GM19463 (cell line): Measurements from ENCODE around the gene SYNJ1.
"Not testable (repeated sequence)": the region's sequence is repeated elsewhere in the genome, so short reads cannot be mapped to it uniquely, and the experiment has no call there.

ENCODE experiments used
- ATAC-seq: cut with Tn5 transposase; IDR thresholded peaks from one replicate; pipeline ENCODE4 v1.9.1; 2021; ENCODE audit warnings: mild to moderate bottlenecking, moderate library complexity; ENCODE audit not compliant: unreplicated experiment

The SYNJ1 gene

DNA sequence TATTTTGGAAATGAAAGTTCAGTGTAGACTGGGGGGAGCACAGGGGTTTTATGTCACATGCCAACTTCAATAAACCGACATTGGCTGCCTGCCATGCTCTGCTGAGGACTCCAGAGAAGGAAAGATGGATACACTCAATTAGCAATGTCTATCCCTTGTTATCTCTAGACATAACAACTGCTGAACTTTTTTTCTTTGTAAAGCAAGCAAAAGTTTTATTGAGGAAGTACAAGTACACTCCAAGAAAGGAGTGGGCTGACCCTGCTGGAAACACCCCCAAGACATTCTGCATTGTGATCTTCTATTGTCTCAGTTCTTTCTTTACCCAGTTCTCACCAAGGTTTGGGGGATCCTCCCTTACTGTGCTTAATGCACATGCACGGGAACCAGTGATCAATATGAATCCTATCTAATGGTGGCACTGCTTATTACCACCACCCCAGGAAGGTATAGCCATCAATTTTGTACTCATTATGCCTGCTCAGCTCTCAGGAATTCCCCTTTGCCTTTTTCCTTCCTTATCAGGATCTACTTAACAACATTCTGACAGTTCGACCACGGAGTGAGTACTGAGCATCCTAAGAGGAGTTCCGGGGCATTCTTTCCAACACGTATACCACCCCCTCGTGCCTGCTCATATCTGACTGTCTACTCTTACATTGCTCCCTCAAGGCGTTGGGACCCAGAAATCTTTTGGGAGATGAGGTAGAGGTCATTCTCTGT lies 28.7 kb downstream of the SYNJ1 start:
- ATAC-seq = no peak

DNA sequence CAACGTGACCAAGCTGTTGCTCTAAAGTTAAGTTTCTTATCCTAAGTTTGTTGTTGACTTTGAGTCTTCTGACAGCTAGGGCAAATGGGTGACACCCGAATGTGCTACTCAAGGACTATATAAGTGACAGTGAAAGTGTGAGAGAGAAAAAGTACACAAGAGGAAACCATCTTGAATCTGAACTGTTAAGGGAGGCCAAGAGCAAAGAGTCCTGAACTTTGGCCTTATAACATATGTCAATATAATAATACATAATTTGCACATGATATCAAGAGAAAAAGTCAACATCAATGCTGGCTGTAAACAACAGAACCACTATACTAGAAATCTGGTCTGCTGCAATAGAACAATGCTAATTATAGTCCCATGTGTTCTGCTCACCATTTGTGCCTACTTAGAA lies 29.5 kb downstream of the SYNJ1 start:
- ATAC-seq = no peak

- ATAC-seq = not testable (repeated sequence)
These were observed 32.3 kb downstream of the SYNJ1 start for GRCh38 chr21:32695482-32695881.

GRCh38 chr21:32693581-32693980 lies 34.2 kb downstream of the SYNJ1 start:
- ATAC-seq = no peak

DNA sequence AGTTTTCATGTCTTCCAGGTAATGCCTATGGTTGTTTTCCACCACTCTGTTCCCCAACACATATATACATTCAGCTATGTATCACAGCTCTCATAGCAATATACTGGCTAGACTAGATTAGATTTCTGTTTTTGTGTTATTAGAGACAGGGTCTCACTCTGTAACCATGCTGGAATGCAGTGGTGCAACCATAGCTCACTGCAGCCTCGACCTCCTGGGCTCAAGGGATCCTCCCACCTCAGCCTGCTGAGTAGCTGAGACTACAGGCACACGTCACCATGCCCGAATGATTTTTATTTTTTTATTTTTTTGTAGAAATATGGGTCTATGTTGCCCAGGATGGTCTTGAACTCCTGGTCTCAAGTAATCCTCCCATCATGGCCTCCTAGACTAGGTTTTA lies 37.7 kb downstream of the SYNJ1 start:
- no peak for ATAC-seq

GRCh38 chr21:32687643-32688345 lies 40.0 kb downstream of the SYNJ1 start:
- no peak for ATAC-seq

GRCh38 chr21:32682696-32683474 lies 44.9 kb downstream of the SYNJ1 start:
- no peak for ATAC-seq

DNA sequence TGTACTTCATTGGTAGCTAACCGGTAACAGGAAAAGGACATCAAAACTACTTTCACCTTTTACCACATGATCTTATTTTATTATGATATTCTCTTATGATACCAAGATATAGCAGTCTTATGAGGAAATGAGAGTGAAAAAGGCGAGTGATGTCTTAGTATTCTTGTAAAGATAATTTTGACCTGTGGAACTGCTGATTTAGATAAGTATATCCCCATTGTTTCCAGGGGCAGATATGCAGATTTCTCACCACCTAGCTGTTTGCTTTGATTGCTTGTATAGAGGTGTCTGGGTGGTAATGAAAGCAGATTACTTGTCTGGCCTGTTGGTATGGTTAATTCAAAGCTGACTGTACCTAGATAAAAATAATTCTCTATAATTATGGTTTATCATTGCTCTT lies 53.1 kb downstream of the SYNJ1 start:
- no peak for ATAC-seq

DNA sequence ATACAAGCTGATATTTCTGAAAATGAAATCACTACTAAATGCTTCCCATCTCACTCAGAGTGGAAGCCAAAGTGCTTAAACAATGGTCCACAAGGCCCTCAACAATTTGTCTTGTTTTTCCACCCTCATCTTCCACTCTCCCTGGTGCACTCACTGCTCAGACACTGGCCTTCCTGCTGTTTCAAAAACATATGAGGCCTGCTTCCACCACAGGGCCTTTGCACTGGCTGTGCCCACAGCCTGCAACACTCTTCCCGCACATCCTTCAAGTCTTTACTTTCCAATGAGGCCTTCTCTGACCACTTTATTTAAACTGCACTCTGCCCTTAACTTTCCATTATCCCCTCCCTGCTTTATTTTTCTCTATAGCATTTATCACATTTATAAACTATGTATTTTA lies 53.8 kb downstream of the SYNJ1 start:
- no peak for ATAC-seq

GRCh38 chr21:32666258-32666657 lies 61.6 kb downstream of the SYNJ1 start:
- no peak for ATAC-seq

GRCh38 chr21:32664095-32664494 lies 63.7 kb downstream of the SYNJ1 start:
- not testable (repeated sequence) for ATAC-seq

GRCh38 chr21:32661981-32662380 lies 65.8 kb downstream of the SYNJ1 start:
- not testable (repeated sequence) for ATAC-seq

DNA sequence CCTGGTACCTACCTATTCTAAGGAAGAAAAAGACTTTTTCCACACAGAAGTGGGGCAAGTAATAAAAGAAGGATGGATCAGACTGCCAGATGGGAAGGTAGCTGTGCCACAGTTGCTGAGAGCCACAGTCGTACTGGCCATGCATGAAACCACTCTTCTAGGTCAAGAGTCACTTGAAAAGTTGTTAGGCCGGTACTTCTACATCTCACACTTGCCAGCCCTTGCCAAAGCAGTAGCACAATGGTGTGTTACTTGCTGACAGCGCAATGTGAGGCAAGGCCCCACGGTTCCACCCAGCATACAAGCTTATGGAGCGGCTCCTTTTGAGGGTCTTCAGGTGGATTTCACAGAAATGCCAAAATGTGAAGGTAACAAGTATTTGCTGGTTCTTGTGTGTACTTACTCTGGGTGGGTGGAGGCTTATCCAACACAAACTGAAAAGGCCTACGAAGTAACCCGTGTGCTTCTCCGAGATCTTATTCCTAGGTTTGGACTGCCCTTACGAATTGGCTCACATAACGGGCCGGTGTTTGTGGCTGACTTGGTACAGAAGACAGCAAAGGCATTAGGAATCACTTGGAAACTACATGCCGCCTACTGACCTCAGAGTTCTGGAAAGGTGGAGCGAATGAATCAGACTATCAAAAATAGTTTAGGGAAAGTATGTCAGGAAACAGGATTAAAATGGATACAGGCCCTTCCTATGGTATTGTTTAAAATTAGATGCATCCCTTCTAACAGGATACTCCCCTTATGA lies 66.6 kb downstream of the SYNJ1 start:
- not testable (repeated sequence) for ATAC-seq

DNA sequence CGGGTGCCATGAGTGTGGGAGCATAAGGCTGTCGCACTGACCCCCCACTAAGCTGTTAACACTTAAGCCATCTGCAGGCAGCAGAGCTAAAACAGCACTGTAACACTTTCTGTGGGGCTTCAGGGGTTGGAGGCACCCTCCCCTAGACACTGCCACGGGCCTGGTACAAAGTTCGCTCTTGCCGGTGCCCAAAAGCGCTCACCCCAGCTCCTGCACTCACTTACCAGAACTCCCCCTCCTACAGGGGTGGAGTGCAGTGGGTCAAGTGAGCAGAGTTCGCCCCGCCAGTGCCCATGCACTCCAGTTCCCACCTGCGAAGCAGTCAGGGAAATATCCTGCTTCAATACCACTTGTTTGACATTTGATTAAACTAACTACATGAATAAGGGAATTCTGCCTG lies 69.3 kb downstream of the SYNJ1 start:
- no peak for ATAC-seq

DNA sequence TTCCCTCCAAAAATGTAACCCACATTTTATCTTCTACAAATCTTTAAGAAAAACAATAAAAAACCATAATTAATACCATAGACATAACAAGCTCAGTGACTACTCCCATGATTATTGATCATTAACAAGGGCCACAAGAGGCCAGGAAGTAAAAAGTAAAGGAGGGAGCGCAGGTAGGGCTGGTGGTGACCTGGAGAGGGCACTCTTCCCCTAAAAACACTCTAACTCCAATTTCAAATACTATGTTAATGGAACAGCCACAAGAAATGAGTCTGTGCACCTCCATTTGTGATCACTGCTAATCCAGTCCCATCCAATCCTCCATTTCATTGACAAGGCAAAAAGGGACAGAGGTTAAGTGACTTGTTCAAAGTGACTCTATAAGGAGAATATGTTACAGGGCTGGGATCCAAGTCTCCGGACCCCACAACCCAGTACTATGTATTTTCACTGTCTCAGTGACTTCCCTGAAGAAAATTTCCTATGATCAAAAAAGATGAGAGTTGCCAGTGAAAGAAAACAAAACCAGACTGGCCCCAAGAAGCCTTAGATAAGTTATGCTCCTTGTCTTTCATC lies 74.4 kb downstream of the SYNJ1 start:
- ATAC-seq = peak; percentile 60

DNA sequence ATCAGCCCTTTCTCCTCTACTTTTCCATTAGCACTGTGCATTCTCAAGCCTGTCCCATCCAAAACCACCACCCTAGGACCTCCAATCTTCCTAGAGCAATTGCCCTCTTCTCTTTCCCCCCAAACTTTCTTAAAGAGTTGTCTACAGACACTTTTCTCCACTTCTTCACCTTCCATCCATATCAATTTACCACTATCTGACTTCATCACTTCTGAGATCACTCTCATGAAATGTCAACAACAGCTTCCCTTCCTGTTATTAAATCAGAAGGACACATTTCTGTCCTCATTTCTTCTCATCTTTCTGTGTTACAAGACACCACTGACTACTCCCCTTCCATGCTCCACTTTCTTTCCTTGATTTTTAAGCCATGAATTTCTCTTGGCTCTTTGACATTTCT lies 79.6 kb downstream of the SYNJ1 start:
- no peak for ATAC-seq

- ATAC-seq = no peak
These were observed 82.3 kb downstream of the SYNJ1 start for GRCh38 chr21:32645261-32646182.

DNA sequence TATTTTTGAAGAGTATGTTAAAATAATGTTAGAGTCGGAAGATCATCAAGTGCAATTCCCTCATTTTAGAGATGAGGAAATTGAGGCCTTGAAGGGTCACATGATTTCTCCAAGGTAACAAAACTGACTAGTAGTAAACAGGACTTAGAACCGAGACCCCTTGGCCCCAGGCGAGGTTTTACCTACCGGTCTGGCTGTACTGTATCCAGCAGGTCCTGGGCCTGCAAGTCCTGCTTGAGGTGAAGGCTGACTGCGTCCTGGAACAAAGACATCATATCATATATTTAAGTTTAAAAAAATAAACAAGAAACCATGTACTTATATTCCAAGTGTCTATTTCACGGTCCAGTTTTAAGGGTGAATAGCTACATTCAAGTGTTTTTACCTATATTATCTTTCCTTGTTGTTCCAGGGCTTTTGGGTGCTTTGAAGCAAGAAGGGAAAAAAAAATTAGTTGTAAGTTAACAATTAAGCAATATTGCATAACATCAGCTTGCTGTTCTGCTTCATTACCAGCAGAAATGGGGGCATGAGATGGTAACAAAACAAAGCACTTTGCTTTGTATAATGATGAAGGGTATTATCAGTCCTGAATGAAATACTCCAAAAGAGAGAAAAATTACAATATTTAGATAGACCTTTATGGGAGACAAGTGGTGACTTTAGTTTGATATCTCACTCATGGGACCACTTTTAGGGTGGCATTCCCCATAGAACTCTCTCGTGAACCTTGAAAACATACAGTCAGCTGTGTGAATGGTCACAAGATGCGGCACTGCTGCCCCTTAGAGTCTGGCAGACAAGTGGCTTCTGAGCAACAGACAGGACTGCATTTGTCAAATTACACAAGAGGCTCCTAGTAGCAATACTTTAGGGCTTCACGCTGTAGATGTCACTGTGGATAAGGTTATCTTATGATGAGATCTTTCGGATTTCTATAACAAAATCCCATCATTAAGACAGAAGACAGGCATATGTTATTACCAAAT lies 85.8 kb downstream of the SYNJ1 start:
- ATAC-seq = no peak
